Stimulated activated CD4-positive, alpha-beta T cell treated with anti-CD3 and anti-CD28 coated beads, Interleukin-4, amount 100 ng/mL, for 1 hour (primary cell): ENCODE data around the gene PDYN.

Experiments used
- DNase-seq: peaks from one replicate; pipeline ENCODE4 v3.0.0-alpha.2; 2020

The PDYN gene

DNA sequence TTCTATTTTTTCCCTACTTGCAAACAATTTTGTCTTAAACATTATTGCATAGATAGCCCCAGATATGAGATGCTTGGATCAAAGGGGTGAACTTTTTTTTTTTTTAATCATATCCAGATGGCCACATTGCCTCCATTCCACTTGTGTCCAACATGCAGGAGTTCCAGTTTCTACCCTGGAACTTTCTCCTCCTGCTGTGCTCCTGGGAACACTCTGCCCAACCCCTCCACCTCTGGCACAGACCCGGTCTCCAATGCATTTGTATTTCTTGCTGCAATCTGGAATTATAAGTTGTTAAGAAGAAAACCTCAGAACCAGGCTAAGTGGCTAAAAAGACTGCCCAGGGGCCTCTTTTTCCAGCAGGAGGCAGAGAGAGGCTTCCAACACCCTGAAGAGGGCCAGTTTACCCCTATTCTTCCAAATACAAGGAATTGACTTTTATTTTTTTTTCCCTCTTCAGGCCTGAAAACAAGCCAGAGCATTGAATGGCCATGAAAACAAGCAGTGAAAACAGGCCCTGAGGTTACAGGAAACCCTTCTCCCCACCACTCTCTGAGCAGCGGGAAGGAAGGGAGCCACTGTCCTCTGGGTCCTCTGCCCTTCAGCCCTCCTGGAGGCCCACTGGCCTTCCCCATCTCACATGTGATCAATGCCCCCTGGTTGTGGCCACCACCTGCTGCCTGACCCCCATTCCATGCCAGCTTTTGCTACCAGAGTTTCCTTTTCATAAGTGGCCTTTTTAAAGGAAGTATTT is 44.3 kb downstream of the PDYN start:
- DNase-seq, result no peak

DNA sequence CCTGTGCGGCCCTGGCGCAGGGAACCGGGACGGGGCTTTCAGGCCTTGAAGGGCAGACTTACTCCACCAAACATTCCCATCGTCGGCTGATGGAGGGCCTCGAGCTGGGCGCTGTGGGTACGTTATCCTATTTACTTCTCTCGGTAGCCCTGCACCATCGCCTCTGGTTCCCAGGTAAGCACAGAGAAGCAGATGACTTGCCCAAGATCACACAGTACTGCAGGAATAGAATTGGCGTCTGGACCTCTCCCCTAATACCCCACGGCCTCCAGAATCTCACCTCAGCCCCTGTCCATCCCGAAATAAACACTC is 46.4 kb downstream of the PDYN start:
- no peak for DNase-seq

DNA sequence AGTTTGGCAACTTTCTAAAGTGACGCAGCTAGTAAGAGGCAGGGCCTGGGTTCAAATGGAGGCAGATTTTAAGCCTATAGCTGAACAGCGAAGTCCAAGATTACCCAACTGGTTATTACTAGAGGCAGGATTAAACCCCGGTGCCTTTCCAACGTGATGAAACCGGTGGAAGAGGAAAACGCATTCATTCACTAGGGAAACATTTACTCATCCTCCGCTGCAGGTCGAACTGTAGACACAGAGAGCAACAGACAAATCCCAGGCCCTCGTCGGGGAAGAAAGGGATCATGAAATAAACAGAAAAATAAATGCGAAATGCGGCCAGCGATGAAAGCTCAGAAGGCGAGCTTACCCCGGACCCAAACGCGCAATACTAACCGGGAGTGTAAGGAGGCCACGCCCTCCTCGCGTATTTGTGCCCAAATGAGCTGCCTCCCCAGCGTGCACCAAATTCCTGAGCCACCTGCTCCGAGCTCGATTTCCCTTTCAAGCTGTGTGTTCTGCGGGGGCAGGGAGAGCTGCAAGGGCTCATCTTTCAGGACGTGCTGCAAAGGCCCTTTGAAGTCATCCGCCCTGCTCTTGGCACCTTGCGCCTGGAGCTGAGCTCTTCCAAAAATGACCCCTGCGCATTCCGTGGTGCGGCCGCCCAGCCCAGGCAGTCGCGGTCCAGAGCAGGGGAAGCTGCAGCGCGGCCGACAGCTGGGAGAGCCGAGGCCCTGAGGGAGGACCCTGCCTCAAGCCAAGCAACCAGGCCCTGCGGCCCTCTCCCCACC is 46.9 kb downstream of the PDYN start:
- no peak for DNase-seq

DNA sequence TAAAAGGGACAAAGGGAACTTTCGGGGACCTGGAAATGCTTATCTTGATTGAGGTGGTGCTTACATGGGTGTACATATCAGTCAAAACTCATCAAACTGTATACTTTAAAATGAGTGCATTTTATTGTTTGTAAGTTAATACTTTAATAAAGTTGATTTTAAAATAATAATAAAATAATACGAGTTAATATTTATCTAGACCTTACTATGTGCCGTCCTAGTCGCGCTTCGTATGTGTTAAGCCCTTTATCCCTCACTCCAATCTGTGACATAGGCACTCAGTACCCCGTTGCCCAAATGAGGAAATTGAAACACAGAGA is 47.5 kb downstream of the PDYN start:
- no peak for DNase-seq

DNA sequence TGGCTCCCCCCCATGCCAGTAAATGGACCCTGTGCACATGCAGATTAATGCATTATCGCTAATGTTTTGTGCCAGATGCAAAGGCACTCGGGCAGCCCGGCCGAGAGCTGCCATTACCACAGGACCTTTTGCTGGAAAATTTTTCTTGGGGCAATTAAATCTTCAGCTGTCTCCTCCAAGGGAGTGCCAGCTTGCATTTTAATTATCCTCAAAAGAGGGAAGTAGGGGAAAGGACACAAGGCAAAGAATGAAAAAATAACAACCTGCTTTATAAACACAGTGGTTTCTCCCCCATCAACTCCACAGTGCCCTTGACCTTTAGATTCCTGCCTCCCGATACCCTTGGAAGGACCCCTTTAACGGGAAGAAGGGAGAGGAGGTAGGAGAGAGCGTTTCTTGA is 48.2 kb downstream of the PDYN start:
- no peak for DNase-seq

DNA sequence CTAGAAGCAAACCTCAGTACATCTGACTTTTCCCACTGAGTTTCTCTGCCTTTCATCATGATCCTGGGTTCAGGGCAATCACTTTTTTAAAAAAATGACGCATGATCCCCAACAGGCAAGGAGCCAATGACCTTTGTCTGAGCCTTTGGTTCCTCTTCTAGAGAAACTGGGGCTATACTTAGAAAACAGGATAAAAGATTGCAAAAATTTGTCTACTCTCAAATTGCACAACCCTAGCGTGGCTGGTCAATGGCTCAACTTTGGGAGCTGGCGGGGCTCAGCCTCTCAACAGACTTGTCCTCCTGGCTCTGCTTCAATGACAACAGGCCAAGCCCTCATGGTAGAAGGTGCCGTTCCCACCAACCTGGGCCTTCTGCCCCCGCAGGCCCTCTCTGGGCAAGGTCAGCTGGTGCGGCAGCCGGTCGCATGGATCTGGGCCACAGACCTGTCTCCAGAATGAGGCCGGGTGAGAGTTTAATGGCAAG is 48.7 kb downstream of the PDYN start:
- no peak for DNase-seq

DNA sequence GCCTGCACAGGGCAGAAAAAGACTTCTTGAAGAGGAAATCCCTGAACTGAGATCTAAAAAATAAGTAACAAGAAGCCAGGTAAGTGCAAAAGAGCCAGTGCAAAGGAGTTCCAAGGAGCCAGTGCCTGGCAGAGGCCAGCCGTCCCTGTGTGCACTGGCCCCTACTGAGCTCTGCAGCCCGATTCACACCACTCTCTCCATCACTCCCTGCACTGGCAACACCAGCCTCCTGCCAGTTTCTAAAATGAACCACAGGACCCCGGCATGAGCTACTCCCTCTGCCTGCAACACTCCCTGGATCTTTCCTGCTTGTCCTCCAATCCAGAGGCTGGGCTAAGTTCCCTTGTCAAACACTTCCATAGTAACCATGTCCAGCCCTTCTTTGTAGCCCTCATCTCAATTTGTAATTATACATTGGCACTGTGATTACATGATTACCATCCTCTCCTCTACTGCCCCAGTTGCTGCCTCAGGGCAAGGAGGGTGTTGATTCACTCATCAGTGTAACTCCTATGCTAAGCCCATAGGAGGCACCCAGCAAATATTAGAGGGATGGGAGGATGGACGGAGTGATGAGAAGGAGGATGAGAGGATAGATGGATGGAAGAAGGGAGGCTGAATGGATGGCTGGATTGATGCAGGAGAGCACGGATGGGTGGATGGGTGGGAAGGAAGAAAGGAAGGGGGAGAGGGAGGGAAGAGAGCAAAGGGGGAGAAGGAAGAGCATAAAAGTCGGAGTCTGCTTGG is 49.3 kb downstream of the PDYN start:
- DNase-seq, result no peak

DNA sequence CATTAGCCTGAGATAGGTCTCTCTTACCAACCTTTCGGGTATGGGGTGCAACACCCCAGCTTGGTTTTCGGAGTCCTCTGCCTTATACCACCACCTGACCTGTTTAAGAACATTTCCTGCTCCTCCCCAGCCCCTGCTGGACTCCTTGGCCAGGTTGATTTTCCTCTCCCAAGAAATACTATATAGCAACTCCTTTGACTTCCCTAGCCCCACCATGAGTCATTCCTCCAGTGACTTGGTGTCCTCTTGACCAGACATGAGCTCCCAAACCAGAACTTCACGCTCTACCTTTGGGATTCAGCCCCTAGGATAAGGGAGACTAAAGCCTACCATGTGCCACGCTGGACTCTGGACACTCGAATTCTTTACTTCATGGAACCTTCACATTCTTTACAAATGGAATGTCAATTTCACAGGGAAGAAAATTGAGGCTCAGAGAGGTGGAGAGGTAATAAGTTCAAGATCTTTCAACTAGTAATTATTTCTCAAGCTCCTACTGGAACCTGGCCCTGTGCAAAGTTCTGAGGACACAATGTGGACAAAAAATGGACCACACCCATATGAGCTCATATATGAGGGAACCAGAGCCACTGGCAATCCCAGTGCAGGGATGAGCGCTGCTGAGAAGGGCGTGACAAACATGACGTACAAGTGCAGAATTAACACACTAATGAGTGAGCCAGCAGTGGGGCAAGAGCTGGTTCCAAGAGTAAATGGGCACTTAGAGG is 50.4 kb downstream of the PDYN start:
- DNase-seq, result no peak

DNA sequence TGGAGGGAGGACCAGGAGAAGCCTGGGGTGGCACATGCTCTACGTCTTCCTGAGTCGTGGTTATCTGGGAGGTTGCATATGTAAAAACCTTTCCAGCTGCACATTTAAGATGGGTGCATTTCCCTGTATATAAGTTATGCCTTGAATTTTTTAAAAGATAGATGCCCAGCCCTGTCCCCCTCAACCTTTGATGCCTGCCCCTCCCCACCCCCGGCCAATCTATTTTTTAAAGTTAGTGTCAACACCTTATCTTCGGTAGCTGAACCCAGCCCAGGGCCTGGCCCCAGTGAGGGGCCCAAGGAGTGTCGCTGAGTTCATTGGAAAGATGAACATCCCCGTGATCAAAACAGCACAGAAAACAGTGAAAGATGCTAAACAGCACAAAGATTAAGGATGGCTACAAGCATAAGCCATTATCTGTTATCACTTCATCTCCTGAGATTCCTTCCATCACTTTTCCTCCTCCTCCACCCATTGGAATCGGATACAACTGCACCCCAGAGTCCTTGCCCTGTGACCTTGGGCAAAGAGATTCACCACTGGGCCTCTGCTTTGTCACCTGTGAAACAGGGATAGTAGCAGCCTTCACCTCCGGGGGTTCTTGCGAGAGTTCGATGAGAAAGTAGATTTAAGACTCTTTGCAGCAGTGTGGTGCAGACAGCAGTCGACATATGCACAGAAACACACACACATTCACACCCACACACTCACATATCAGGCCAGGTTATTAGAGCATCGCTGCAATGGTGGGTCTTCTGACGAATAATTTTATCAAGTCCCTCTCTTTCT is 51.2 kb downstream of the PDYN start:
- no peak for DNase-seq

DNA sequence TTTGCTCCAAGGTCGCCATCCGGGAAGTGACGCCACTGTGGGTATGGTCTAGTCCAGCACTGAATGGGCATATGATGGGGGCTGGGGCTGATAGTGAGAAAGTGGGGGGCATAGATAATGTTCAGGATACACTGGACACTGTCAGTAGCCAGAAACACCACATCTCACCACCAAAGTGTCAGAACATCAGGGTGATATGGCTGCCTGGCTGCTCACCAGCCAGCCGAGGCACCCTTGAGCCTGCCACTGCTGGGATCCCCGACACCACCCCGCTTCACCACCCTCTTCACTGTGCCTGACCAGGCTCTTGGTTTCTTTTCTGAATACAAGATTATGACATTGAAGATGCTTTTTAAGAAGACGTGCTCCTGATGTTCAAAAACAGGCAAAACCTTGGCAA is 51.8 kb downstream of the PDYN start:
- DNase-seq, result no peak

DNA sequence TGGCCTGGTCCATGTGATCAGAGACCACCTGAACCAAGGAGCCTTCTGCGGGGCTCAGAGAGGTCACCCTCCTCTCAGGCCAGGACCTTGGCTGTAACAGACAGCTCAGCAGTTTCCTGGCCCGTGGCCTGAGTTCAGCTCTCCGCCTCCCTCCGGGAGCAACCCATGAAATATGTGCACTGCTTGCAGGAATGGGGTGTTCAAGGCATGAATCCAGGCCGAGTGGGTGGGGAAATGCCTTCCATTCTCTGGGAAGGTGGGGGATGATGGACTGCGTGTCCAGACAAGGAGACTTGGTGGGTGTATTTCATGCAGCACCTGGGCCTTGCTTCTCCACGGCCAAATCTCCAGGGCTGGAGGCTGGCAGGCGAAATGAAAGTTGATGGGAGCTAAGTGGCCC is 52.6 kb downstream of the PDYN start:
- DNase-seq, result no peak

DNA sequence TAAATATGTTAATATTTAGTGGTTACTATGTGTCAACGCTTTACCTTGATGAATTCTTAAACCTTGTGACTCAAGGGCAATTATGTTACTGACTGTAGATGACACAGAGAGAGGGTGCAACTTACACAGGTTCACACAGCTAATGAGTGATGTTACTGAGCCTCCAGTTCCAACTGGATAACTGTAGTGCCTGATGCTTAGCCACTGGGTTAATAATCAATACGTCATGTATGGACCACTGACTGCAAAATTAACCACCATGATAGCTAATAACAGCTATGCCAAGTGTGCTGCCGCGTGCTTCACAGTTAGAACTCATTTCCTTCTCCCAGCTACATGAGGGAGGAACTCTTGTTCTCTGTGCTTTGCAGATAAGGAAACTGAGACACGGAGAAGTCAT is 53.3 kb downstream of the PDYN start:
- DNase-seq, result no peak

DNA sequence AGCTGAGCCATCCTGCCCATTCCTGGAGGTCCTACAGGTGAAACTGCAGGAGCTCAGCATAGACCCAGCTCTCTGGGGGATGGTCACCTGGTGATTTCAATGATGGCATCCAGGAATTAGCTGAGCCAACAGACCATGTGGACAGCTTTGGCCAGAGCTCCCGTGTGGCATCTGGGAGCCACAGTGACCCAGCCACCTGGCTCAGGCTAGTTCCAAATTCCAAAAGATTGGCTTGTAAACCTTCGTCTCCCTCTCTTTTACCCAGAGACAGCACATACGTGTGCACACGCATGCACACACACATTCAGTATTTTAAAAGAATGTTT is 54.6 kb downstream of the PDYN start:
- no peak for DNase-seq

DNA sequence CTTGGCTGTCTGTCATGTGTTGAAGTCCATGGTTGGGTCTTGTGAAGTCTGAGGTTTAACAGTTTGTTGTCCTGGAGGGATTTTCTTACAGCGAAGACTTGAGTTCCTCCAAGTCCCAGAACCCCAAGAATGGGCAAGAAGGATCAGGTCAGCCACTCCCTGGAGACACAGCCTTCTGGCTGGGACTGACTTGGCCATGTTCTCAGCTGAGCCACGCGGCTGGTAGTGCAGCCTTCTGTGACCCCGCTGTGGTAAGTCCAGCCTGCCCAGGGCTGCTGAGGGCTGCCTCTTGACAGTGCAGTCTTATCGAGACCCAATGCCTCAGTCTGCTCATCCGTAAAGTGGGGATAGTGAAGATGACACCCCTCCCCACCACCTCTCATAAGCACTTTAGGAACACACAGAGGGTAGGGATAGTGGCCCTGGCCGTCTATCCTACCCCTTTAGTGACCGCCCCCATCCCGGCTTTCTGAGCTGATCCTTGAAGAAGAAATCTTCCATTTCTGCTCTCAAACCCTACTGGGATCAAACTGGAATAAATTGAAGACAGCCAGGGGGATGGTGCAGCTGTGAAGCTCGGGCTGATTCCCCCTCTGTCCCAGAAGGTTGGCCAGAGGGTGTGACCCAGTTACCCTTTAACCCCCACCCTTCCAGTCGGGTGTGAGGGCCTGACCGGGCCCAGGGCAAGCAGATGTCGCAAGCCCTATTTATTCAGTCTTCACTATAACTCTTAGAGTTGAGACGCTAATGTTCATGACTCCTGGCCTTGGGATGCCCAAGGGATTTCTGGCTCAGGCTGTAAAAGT is 55.2 kb downstream of the PDYN start:
- DNase-seq, result no peak

DNA sequence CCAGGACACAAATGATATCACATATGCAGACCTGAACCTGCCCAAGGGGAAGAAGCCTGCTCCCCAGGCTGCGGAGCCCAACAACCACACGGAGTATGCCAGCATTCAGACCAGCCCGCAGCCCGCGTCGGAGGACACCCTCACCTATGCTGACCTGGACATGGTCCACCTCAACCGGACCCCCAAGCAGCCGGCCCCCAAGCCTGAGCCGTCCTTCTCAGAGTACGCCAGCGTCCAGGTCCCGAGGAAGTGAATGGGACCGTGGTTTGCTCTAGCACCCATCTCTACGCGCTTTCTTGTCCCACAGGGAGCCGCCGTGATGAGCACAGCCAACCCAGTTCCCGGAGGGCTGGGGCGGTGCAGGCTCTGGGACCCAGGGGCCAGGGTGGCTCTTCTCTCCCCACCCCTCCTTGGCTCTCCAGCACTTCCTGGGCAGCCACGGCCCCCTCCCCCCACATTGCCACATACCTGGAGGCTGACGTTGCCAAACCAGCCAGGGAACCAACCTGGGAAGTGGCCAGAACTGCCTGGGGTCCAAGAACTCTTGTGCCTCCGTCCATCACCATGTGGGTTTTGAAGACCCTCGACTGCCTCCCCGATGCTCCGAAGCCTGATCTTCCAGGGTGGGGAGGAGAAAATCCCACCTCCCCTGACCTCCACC is 56.4 kb downstream of the PDYN start:
- no peak for DNase-seq

DNA sequence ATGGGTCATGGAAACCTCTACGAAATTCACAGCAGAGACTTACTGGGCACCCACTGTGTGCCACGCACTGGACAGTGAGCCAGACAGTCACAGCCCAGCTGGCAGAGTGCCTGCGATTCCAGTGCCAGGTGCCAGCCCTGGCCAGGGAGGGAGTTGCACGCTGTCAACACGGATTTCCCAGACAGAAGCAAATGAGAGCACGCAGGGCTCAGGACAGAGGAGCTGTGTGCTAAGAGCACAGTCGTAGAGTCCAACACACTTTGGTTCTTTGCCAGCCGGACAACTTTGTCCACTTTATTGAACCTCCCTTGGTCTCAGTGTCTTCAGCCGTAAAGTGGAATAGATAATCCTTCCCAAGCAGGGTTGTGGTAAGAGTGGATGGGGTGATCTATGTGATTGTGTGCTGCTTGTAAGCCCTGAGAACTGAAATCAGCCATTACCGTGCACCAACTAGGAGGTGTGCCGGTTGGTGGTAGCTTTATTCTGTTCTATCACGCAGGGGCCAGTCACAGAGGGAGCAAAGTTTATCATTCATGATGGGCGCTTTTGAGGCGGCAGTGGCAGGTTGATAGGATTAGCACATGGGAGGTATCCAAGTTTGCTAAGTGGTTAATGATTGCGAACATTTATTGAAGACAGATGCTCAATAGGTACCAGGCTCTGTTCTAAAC is 58.0 kb downstream of the PDYN start:
- no peak for DNase-seq

DNA sequence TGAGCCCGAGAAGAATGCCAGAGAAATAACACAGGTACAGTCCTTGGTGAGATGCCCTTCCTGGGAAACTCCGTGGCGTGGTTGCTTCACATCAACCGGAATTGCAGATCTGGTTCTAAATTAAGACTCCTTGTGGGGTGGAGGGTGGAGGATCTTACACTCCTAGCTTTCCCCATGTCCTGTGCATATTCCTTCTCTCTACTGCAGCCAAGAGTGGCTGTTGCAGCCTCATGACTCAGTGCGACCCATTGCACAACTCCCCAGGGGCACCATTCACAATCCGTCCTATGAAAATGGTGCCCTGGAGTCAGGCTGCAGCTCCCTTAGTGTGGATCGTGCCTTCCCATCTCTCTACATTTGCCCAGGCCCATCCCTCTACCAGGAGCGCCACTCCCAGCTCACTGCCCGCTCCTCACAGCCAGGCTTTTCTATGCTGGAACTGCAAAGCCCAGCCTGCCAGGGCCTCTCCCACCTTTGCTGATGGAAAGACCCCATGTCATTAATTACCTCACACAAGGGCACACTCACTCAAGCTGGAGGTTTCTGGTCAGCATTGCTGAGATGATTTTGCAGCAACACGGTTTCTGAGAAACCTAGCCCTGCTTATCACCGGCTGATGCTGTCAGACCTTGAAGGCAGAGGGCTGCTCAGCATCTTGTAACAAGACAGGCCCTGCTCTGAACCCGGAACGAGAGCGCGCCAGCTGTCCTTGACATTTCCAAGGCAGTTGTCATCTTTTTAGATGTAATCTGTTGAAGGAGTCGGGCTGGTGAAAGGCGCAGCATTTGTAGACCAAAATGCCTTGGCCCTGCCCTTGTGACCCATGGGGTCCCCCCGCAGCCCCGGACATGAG is 58.9 kb downstream of the PDYN start:
- no peak for DNase-seq

DNA sequence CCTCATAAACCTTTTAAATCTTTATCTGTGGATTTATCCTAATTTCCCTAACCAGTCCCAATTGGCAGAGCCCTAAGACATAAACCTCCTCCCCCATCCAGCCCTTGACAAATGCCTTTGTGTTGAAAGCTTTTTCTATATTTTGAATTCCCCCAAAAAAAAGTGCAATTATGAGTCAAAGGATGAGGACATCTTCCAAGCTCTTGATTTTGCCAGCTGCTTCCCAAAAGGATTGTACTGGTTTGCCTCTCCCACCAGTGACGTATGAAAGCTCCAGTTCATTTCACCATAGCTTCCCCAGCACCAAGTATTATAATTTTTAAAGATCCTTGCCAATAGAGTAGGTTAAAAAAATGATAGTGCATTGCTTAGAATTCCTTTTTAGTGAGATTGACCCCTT is 59.7 kb downstream of the PDYN start:
- no peak for DNase-seq

DNA sequence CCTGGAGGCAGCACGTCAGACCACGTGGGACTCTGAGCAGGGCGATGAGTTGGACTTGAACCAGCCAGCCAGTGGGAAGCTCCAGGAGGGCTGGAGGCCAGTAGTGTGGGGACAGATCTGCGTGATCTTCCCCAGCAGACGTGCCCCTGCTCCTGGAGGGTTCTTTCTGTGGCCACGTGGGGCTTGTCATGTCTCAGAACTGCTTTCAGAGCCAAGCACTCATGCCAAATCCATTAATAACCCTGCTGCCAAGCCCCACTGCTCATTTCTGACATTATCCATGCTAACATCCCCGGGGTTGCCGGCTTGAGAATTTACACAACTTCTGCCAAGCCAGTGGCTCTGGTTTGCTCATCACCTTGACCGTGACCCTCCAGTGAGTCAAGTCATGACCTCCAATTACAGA is 60.4 kb downstream of the PDYN start:
- no peak for DNase-seq

DNA sequence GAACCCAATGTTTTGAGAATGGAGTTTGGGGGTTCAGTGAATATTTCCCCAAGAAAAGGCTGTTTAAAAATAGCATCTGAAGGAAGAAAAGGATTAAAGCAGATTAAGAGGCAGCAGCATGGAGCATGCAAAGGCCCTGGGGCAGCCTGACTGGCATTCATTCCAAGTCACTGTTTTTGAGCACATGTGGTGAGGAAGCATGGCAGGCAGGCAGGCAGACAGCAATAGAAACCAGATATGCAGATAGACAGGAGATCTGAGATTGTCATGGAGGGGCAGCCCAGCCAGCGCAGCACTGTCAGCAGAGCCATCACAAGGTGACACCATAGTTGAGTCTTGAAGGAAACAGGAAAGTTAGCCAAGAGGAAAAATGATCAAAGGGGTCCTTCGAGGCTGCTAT is 60.9 kb downstream of the PDYN start:
- DNase-seq, result no peak
